ENCODE measurements around the gene CACNA2D1. TPM values are rescaled to one million over a fixed set of nuclear protein-coding genes. Genes with fewer than 3 reads are reported as not detected.

CACNA2D1 gene
- total RNA-seq, 1 donor from 2014 or later = 1.5 TPM

GRCh38 chr7:82021713-82022112, 421.9 kb downstream of the CACNA2D1 start:
- Histone ChIP-seq H3K4me2 (no peak overlapping the region), H3F3A (ENCODE audit: low read depth) (no peaks in the 10 kb centered on the region), H3K9me3 (ENCODE audit: low read depth) (no peaks in the 10 kb centered on the region), H3K27me3 (no peaks in the 10 kb centered on the region), H3K4me3 (no peak overlapping the region), H3K27ac (no peak overlapping the region), H3K36me3 (no peaks in the 10 kb centered on the region), H2AFZ (replicated peaks) (no peak overlapping the region), H4K20me1 (ENCODE audit: low read depth) (no peaks in the 10 kb centered on the region), H3K79me2 (ENCODE audit: low read depth) (no peaks in the 10 kb centered on the region), H3K4me1 (no peaks in the 10 kb centered on the region), H3K9ac (no peak overlapping the region)
- no peaks in the 10 kb centered on the region for H3K9me3 Mint-ChIP-seq
- no peaks in the 10 kb centered on the region for H3K27me3 Mint-ChIP-seq (ENCODE audit: insufficient read depth, low read depth)
- H3K27ac Mint-ChIP-seq = no peak overlapping the region
- H3K4me3 Mint-ChIP-seq = no peak overlapping the region
- peaks cover 2% of the 10 kb centered on the region for H3K4me1 Mint-ChIP-seq
- no peaks in the 10 kb centered on the region for H3K36me3 Mint-ChIP-seq
- TF ChIP-seq CTCF (IDR thresholded peaks at IDR 0.05) (no peak), EZH2phosphoT487 (IDR thresholded peaks at IDR 0.05) (no peak), EZH2 (IDR thresholded peaks at IDR 0.05) (no peak)
- no peak for DNase-seq (ENCODE audit: low spot score)

GRCh38 chr7:82021036-82021435, 422.5 kb downstream of the CACNA2D1 start:
- no peaks in the 10 kb centered on the region for H3K9me3 Mint-ChIP-seq
- Histone ChIP-seq H3K27ac (no peak overlapping the region), H3K27me3 (no peaks in the 10 kb centered on the region), H3K9ac (no peak overlapping the region), H3F3A (ENCODE audit: low read depth) (no peaks in the 10 kb centered on the region), H2AFZ (replicated peaks) (no peak overlapping the region), H3K4me2 (no peak overlapping the region), H4K20me1 (ENCODE audit: low read depth) (no peaks in the 10 kb centered on the region), H3K36me3 (no peaks in the 10 kb centered on the region), H3K9me3 (ENCODE audit: low read depth) (no peaks in the 10 kb centered on the region), H3K79me2 (ENCODE audit: low read depth) (no peaks in the 10 kb centered on the region), H3K4me1 (no peaks in the 10 kb centered on the region), H3K4me3 (no peak overlapping the region)
- no peak overlapping the region for H3K27ac Mint-ChIP-seq
- H3K4me1 Mint-ChIP-seq = peaks cover 2% of the 10 kb centered on the region
- no peak overlapping the region for H3K4me3 Mint-ChIP-seq
- no peak for TF ChIP-seq EZH2phosphoT487 (IDR thresholded peaks at IDR 0.05)
- no peak for TF ChIP-seq CTCF (IDR thresholded peaks at IDR 0.05)
- TF ChIP-seq EZH2 (IDR thresholded peaks at IDR 0.05) = no peak
- H3K27me3 Mint-ChIP-seq (ENCODE audit: insufficient read depth, low read depth) = no peaks in the 10 kb centered on the region
- DNase-seq (ENCODE audit: low spot score) = no peak
- H3K36me3 Mint-ChIP-seq = no peaks in the 10 kb centered on the region

- H3K27ac Mint-ChIP-seq = no peak overlapping the region
- Histone ChIP-seq H3K4me1 (no peaks in the 10 kb centered on the region), H3K9me3 (ENCODE audit: low read depth) (no peaks in the 10 kb centered on the region), H3K9ac (no peak overlapping the region), H3K4me3 (no peak overlapping the region), H4K20me1 (ENCODE audit: low read depth) (no peaks in the 10 kb centered on the region), H2AFZ (replicated peaks) (no peak overlapping the region), H3F3A (ENCODE audit: low read depth) (no peaks in the 10 kb centered on the region), H3K27me3 (no peaks in the 10 kb centered on the region), H3K27ac (no peak overlapping the region), H3K79me2 (ENCODE audit: low read depth) (no peaks in the 10 kb centered on the region), H3K4me2 (no peak overlapping the region), H3K36me3 (no peaks in the 10 kb centered on the region)
- no peaks in the 10 kb centered on the region for H3K27me3 Mint-ChIP-seq (ENCODE audit: insufficient read depth, low read depth)
- no peaks in the 10 kb centered on the region for H3K36me3 Mint-ChIP-seq
- no peak overlapping the region for H3K4me3 Mint-ChIP-seq
- TF ChIP-seq EZH2phosphoT487 (IDR thresholded peaks at IDR 0.05) = no peak
- no peak for TF ChIP-seq CTCF (IDR thresholded peaks at IDR 0.05)
- TF ChIP-seq EZH2 (IDR thresholded peaks at IDR 0.05) = no peak
- peak; percentile 6 for DNase-seq (ENCODE audit: low spot score)
- H3K4me1 Mint-ChIP-seq = peaks cover 2% of the 10 kb centered on the region
- H3K9me3 Mint-ChIP-seq = no peaks in the 10 kb centered on the region
Measured at GRCh38 chr7:82019551-82020475, 423.8 kb downstream of the CACNA2D1 start.

Data from neural progenitor cell (in vitro differentiated cells).